ENCODE results near the gene FARSA. TPM values are rescaled to one million over a fixed set of nuclear protein-coding genes. Genes with fewer than 3 reads are reported as not detected.

The FARSA gene
- total and polyA plus RNA-seq, 12 donors, result 33.5 to 102 (median 52.1) TPM

DNA sequence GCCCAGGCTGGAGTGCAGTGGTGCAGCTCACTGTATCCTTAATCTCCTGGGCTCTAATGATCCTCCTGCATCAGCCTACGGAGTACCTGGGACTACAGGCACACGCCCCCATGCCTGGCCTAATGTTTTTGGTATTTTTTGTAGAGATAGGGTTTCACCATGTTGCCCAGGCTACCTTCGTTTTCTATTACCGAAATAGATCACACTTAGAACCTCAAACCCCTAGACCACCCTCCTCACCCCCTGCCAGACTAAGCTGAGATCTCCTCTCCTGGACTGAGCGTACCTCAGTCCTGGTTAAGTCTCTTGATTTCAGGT lies 46.9 kb downstream of the FARSA start:
- intact Hi-C loops (cut with DNase I), result no loop called here
- 65 to 79% (median 72%) methylated on average over 5 of the region's 5 CpGs for WGBS, 4 donors
- Histone ChIP-seq H3K4me1 (replicated peaks in 1 of 2) (peaks cover 3 to 17% of the 10 kb centered on the region in 2 donors), H3K9me3 (replicated peaks in 1 of 3) (no peaks in the 10 kb centered on the region), H3K27me3 (peaks cover 20% of the 10 kb centered on the region), H3K27ac (no peak overlapping the region), H3K36me3 (replicated peaks in 1 of 2) (no peaks in the 10 kb centered on the region), H3K4me3 (no peak overlapping the region)
- no peak for TF ChIP-seq POLR2A (IDR thresholded peaks at IDR 0.05)
- TF ChIP-seq, protein P1, sequence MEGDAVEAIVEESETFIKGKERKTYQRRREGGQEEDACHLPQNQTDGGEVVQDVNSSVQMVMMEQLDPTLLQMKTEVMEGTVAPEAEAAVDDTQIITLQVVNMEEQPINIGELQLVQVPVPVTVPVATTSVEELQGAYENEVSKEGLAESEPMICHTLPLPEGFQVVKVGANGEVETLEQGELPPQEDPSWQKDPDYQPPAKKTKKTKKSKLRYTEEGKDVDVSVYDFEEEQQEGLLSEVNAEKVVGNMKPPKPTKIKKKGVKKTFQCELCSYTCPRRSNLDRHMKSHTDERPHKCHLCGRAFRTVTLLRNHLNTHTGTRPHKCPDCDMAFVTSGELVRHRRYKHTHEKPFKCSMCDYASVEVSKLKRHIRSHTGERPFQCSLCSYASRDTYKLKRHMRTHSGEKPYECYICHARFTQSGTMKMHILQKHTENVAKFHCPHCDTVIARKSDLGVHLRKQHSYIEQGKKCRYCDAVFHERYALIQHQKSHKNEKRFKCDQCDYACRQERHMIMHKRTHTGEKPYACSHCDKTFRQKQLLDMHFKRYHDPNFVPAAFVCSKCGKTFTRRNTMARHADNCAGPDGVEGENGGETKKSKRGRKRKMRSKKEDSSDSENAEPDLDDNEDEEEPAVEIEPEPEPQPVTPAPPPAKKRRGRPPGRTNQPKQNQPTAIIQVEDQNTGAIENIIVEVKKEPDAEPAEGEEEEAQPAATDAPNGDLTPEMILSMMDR (IDR thresholded peaks at IDR 0.05), result no peak
- DNase-seq, result no peak

- DNase-seq, result peak in 1 of 7 donors; percentile 26
- no peaks in the 10 kb centered on the region for H3K9me3 ChIP-seq (replicated peaks in 1 of 3)
- peaks cover 0 to 13% of the 10 kb centered on the region in 2 donors for H3K4me1 ChIP-seq (replicated peaks in 1 of 2)
- WGBS, 4 donors, result 4 to 36% (median 7%) methylated on average over 8 to 53 of the region's 53 CpGs
- TF ChIP-seq, protein P1 (IDR thresholded peaks at IDR 0.05), result no peak
- no peak for TF ChIP-seq POLR2A (IDR thresholded peaks at IDR 0.05)
- H3K4me3 ChIP-seq, result peak overlapping the region in 1 of 4 donors; percentile 44
- intact Hi-C loops (cut with DNase I), result no loop called here
- H3K27me3 ChIP-seq, result peaks cover 20% of the 10 kb centered on the region
- H3K27ac ChIP-seq, result no peak overlapping the region
- H3K36me3 ChIP-seq (replicated peaks in 1 of 2), result no peaks in the 10 kb centered on the region
Observed at GRCh38 chr19:12885749-12886650, 47.5 kb downstream of the FARSA start.

GRCh38 chr19:12884926-12885748 lies 48.4 kb downstream of the FARSA start:
- Histone ChIP-seq H3K4me3 (peak overlapping the region in 1 of 4 donors; percentile 44), H3K36me3 (replicated peaks in 1 of 2) (no peaks in the 10 kb centered on the region), H3K27ac (no peak overlapping the region), H3K27me3 (peaks cover 20% of the 10 kb centered on the region), H3K9me3 (replicated peaks in 1 of 3) (no peaks in the 10 kb centered on the region), H3K4me1 (replicated peaks in 1 of 2) (peaks cover 0 to 13% of the 10 kb centered on the region in 2 donors)
- 4 to 16% (median 8%) methylated on average over 27 to 73 of the region's 73 CpGs for WGBS, 4 donors
- intact Hi-C loops (cut with DNase I), result no loop called here
- DNase-seq, result peak in 6 of 7 donors; percentile 43 to 70 (median 59)
- TF ChIP-seq, protein P1 (IDR thresholded peaks at IDR 0.05), result peak; percentile 22 to 52 (median 40)
- no peak for TF ChIP-seq POLR2A (IDR thresholded peaks at IDR 0.05)

- peaks cover 20% of the 10 kb centered on the region for H3K27me3 ChIP-seq
- intact Hi-C loops (cut with DNase I), result no loop called here
- H3K36me3 ChIP-seq (replicated peaks in 1 of 2), result no peaks in the 10 kb centered on the region
- TF ChIP-seq POLR2A (IDR thresholded peaks at IDR 0.05), result no peak
- TF ChIP-seq, protein P1 (IDR thresholded peaks at IDR 0.05), result no peak
- H3K4me1 ChIP-seq (replicated peaks in 1 of 2), result peaks cover 0 to 13% of the 10 kb centered on the region in 2 donors
- 70 to 76% (median 72%) methylated on average over 3 to 12 of the region's 12 CpGs for WGBS, 4 donors
- H3K4me3 ChIP-seq, result no peak overlapping the region
- H3K9me3 ChIP-seq (replicated peaks in 1 of 3), result no peaks in the 10 kb centered on the region
- no peak for DNase-seq
- H3K27ac ChIP-seq, result no peak overlapping the region
Observed at GRCh38 chr19:12884627-12884925, 48.9 kb downstream of the FARSA start.
